HG03457 (cell line): ENCODE data around the gene WSB1.

Experiments used
- ATAC-seq: cut with Tn5 transposase; IDR thresholded peaks from one replicate; pipeline ENCODE4 v1.9.1; 2021; ENCODE audit warnings: moderate number of reproducible peaks; ENCODE audit not compliant: unreplicated experiment

WSB1 gene

DNA sequence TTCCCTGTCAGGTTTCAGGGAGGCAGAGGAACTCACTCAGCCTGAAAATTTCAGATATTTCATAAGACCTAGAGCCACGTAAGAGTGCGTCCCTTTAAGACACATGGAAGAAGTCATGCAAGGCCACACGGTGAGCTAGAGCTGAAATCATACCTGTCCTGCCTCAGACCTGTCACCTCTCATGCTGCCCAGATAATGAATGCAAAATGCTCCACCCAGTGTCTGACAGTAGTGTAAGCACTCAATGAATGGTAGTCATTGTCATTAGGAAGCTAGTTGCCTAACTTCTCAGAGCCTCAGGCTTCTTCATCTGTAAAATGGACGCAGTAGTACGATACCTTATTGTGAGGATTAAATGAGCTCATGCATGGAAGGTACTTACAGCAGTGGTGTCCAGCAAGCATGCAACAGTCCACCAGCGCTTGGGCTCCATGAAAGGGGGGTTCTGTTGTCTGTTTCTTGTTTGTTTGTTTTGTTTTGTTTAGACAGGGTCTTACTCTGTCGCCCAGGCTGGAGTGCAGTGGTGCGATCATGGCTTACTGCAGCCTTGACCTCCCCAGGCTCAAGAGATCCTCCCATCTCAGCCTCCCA, 60.7 kb downstream of the WSB1 start:
- ATAC-seq, result no peak

DNA sequence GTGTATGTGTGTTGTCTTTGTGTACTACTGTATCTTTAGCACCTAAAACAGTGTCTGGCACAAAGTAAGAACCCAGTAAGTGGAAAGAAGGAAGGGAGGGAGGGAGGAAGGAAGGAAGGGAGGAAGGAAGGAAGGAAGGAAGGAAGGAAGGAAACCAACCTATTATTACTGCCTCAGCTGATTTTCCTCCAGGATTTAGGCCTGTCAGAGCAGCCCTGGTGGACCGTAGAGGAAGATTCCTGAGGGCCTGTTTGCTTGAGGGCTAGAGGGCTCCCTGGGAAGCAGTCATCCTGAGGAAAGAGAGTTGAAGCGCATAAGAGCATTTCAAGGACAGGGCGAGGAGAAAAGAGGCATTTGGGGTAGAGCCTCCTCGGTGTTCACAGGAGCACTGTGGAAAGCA, 61.5 kb downstream of the WSB1 start:
- no peak for ATAC-seq

DNA sequence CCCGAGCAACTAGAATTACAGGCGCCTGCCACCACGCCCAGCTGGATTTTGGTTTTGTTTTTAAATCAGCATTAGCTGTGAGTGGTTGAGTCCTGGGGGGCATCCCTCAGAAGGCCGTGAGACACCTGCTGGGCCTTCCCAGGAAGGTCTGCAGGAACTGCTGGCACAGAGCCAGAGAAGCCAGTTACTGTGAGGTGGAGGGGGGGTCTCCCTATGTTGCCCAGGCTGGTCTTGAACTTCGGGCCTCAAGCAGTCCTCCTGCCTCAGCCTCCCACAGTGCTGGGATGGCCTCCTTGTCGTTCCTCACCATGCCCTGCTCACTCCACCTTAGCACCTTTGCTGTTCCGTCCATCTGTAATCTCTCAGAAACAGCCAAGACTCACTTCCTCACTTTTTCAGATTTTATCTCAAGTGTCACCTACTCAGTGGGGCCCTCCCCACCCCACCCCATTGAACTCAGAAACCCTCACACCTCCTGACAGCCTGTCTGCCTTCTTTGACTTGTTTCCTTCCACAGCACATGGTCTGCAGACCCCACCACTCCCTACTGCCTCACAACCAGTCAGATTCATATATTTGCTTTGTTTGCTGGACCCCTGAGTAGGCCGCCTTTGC, 62.3 kb downstream of the WSB1 start:
- no peak for ATAC-seq

DNA sequence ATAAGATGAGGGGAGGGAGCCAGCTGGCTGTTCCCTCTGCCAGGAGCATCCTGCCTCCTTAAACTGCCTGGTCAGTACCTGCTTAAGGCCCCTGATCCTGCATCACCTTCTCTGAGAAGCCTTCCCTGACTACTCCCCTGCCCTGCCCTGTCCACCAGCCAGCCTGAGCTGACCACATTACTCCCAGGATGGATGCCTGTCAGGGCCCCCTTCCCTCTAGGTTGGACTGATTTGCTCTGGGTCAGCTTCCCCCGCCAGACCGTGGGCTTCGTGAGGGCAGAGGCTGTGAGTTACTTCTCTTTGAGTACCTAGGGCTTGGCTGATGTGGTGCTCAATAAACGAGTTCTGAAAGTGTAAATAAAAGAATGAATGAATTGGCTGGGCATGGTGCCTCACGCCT, 63.3 kb downstream of the WSB1 start:
- no peak for ATAC-seq

DNA sequence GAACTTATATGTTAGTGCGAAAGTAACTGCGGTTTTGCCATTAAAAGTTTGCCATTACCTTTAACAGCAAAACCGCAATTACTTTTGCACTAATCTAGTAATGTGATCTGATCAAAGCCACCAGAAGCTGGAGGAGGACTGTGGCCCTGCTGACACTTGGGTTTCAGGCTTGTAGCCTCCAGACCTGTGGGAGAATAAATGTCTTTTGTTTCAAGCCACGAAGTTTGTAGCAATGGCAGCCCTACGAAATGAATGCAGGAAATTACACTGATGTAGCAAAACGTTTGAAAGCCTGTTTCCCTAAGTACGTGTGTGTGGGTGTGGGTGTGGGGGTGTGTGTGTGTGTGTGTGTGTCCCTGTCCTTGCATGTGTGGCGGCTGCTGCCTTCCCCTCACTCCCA, 66.6 kb downstream of the WSB1 start:
- ATAC-seq, result no peak

DNA sequence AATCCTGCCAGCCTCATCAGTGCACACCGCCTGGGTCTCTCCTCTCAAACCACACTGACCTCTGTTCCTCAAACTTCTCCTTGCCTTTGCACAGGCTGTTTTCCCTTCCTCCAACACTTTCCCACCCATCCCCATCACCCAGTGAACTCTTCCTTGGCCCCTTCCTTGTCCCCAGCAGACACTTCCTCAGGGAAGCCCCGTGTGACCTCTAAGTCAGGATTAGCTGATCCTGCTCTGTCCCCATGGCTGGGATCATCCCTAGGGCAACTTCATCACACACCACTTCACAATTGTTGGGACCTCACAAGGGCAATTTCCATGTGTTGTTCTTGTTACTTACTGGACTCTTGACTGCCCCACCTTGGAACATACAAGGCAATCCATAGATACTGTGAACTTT, 67.8 kb downstream of the WSB1 start:
- no peak for ATAC-seq

DNA sequence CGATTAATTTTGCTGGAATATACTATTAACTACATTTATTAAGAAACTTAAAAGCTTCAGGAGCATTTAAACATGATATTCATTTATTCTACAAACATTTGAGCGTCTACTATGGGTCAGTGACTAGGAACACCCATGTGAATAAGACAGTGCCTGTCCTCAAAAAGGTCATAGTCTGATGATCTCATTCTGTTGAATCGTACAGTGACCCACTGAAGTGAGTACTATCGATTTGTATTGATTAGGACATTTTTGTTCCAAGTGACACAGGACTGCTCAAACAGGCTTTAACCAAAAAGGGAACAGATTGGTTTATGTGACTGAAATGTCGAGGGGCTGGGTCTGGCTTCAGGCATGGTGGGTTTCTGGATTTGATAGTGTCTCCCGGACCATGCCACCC, 68.6 kb downstream of the WSB1 start:
- no peak for ATAC-seq

DNA sequence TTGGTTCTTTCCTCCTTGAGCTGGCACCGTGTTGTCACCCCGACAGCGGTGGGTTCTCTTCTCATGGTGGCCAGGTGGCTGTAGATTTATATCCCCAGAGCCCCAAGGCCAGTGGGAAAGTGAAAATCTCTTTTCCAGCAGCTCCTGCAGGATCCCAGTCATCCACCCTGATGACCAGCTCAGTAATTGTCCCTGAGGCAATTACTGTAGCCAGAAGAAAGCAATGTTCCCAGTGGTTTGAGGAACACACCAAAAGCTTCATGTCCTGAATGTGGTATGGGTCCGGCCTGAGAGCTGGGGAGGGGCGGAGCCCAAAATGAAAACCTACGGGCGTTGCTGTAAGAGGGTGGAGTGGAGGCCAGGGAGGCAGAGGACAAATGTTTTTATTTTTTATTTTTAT, 69.0 kb downstream of the WSB1 start:
- no peak for ATAC-seq

DNA sequence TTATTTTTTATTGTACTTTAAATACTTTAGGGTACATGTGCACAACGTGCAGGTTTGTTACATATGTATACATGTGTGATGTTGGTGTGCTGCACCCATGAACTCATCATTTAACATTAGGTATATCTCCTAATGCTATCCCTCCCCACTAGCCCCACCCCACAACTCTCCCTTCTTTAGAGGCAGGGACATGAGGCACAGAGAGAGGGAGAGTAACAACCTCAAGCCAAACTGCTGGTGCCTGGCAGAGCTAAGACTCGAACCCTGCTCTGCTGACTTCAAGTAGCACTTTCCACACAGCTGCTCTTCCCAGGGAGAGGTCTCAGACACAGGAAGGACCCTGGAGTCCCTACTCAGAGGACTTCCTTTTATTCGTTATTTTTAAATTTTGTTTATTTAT, 69.4 kb downstream of the WSB1 start:
- no peak for ATAC-seq
